ENCODE data around the gene POLR2C.

Gene POLR2C

GRCh38 chr16:57452021-57452420 lies 10.5 kb upstream of the POLR2C start:
- no peak for DNase-seq

GRCh38 chr16:57462978-57463362 lies 491 bp downstream of the POLR2C start:
- no peak for DNase-seq

GRCh38 chr16:57464523-57464922 lies 2.0 kb downstream of the POLR2C start:
- DNase-seq = no peak

GRCh38 chr16:57468346-57468745 lies 5.9 kb downstream of the POLR2C start:
- DNase-seq = no peak

- DNase-seq = no peak
Observed at GRCh38 chr16:57469046-57469445, 6.6 kb downstream of the POLR2C start.

GRCh38 chr16:57469917-57470470 lies 7.5 kb downstream of the POLR2C start:
- no peak for DNase-seq

GRCh38 chr16:57470711-57471110 lies 8.2 kb downstream of the POLR2C start:
- no peak for DNase-seq

- no peak for DNase-seq
Observed at GRCh38 chr16:57471209-57471608, 8.7 kb downstream of the POLR2C start.

- DNase-seq = no peak
Observed at GRCh38 chr16:57471852-57472664, 9.6 kb downstream of the POLR2C start.

GRCh38 chr16:57472665-57473060 lies 10.2 kb downstream of the POLR2C start:
- DNase-seq = no peak

- no peak for DNase-seq
Observed at GRCh38 chr16:57473176-57473840, 10.8 kb downstream of the POLR2C start.

GRCh38 chr16:57473906-57474305 lies 11.4 kb downstream of the POLR2C start:
- DNase-seq = no peak

- DNase-seq = no peak
Observed at GRCh38 chr16:57474671-57475661, 12.5 kb downstream of the POLR2C start.

- peak; percentile 23 to 97 for DNase-seq
Observed at GRCh38 chr16:57475711-57476339, 13.3 kb downstream of the POLR2C start.

GRCh38 chr16:57476546-57477410 lies 14.3 kb downstream of the POLR2C start:
- DNase-seq = no peak

- no peak for DNase-seq
Observed at GRCh38 chr16:57477531-57478202, 15.2 kb downstream of the POLR2C start.

- no peak for DNase-seq
Observed at GRCh38 chr16:57478396-57479204, 16.1 kb downstream of the POLR2C start.

- DNase-seq = no peak
Observed at GRCh38 chr16:57479205-57479975, 16.9 kb downstream of the POLR2C start.
